ENCODE results near the gene SESN1.

DNA sequence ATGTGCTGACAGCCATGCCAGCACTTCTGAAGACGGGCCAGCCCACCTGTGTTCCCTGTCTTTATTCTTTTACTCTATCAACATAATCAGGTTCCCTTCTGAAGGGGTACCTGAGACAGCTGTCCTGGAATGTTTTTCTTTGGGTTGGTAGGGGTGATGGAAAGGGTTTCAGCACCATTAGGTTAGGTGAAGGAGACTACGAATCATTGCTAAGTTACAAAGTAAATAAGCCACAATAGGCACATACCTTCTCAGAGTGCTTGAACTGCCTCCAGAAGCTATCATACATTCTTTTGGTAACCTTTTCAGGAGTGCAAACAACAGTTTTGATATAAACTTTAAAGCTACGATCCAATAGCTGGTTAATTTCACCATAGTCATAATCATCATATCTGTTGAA lies 106.3 kb downstream of the SESN1 start:
- TF ChIP-seq, protein P1, sequence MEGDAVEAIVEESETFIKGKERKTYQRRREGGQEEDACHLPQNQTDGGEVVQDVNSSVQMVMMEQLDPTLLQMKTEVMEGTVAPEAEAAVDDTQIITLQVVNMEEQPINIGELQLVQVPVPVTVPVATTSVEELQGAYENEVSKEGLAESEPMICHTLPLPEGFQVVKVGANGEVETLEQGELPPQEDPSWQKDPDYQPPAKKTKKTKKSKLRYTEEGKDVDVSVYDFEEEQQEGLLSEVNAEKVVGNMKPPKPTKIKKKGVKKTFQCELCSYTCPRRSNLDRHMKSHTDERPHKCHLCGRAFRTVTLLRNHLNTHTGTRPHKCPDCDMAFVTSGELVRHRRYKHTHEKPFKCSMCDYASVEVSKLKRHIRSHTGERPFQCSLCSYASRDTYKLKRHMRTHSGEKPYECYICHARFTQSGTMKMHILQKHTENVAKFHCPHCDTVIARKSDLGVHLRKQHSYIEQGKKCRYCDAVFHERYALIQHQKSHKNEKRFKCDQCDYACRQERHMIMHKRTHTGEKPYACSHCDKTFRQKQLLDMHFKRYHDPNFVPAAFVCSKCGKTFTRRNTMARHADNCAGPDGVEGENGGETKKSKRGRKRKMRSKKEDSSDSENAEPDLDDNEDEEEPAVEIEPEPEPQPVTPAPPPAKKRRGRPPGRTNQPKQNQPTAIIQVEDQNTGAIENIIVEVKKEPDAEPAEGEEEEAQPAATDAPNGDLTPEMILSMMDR (IDR thresholded peaks at IDR 0.05), result no peak
- TF ChIP-seq, protein P2, sequence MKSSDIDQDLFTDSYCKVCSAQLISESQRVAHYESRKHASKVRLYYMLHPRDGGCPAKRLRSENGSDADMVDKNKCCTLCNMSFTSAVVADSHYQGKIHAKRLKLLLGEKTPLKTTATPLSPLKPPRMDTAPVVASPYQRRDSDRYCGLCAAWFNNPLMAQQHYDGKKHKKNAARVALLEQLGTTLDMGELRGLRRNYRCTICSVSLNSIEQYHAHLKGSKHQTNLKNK (CRISPR knock-in tag; IDR thresholded peaks at IDR 0.05), result no peak
